Erythroblast (primary cell): Measurements from ENCODE around the gene FGD5.

ENCODE experiments used
- GATA1 ChIP-seq: IDR thresholded peaks from 2 replicates; pipeline ENCODE4 v1.6.1; 2011; ENCODE audit warnings: low read depth, mild to moderate bottlenecking, control low read depth, low read length, moderate library complexity
- POLR2A ChIP-seq: IDR thresholded peaks from 2 replicates; pipeline ENCODE4 v1.6.1; 2011; ENCODE audit warnings: mild to moderate bottlenecking, low read length

DNA sequence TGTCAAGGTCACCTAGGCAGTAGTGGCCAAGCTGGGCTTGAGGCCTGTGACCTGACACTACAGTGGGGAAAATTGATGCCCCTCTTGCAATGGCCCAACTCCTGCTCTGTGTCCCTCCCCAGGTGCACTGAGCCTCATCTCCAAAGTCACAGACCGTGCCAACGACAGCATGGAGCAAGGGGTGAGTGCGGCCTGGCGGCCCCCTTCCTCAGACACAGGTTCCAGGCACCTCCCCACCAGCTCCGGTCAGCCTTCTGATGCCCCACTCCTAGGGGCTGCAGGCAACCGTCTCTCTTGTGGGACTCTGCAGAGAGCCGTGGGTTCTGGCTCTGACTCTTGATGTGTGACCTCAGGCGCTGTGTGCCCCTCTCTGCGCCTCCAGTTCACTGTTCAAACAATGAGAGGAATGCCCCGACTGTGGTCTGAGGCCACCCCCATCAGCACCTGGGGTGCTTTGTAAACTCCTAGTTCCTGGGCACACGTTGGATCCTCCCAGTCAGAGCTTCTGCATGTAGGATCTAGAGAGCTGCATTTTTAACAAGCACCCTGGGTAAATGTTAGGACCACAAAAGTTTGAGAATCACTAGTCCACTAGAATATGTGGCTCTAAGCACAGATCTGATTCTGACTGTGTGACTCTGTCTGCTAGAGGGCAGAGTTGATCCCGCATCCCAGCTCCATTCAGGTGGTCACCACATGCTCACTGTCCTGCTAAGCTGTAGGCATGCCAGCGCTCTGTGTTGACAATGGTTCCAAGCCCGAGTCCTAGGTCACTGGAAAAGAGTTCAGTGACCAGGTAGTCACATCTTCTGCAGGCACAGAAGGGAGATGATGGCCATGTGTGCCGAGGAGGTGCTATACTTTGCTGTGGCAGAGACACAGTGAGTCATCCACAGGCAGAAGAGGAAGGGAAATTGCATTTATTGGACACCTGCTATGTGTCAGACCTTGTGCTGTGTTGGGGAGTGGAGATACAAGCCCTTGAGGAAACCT is 82.4 kb downstream of the FGD5 start:
- TF ChIP-seq POLR2A = no peak
- no peak for TF ChIP-seq GATA1
